Type B pancreatic cell (in vitro differentiated cells): ENCODE results near the gene SMIM29. TPM values are rescaled to one million over a fixed set of nuclear protein-coding genes. Genes with fewer than 3 reads are reported as not detected.
A peak's percentile ranks its signal among the peaks of the same experiment; 100 is the strongest.

Experiments
- DNase-seq: peaks from one replicate; pipeline ENCODE4 v3.0.0; 2021; ENCODE audit warnings: mixed read lengths; ENCODE audit not compliant: unreplicated experiment; ENCODE audit errors: extremely low spot score
- H3K27ac Mint-ChIP-seq: 2 replicates; pipeline ENCODE4 v1.8.0; 2021; ENCODE audit warnings: mild to moderate bottlenecking, mixed read lengths
- H3K27me3 Mint-ChIP-seq: 2 replicates; pipeline ENCODE4 v1.8.0; 2021; ENCODE audit warnings: mixed read lengths
- H3K36me3 Mint-ChIP-seq: 2 replicates; pipeline ENCODE4 v1.8.0; 2021; ENCODE audit warnings: mixed read lengths
- H3K4me1 Mint-ChIP-seq: one replicate; pipeline ENCODE4 v1.8.0; 2021; ENCODE audit warnings: mixed read lengths; ENCODE audit not compliant: unreplicated experiment
- H3K4me3 Mint-ChIP-seq: 2 replicates; pipeline ENCODE4 v1.8.0; 2021; ENCODE audit warnings: mild to moderate bottlenecking, mixed read lengths
- H3K9me3 Mint-ChIP-seq: 2 replicates; pipeline ENCODE4 v1.8.0; 2021; ENCODE audit warnings: mixed read lengths
- CTCF ChIP-seq: fragments of 200-600 bp; sonication (generic); conservative IDR thresholded peaks from 2 replicates; pipeline ENCODE4 v1.5.0; 2021; ENCODE audit warnings: antibody characterized with exemption, mild to moderate bottlenecking
- microRNA-seq: library from miRNA; unstranded; fragments of <30 nt; microRNA quantifications from one replicate; pipeline ENCODE4, GENCODE V29; 2020
- total RNA-seq: library from RNA; stranded (reverse); gene quantifications from 2 replicates; pipeline ENCODE4 v1.2.1, GENCODE V29; 2021; ENCODE audit warnings: low replicate concordance

SMIM29 gene
- total RNA-seq, 1 donor from 2014 or later: 16.0 TPM

GRCh38 chr6:34204693-34205092 is 44.1 kb downstream of the SMIM29 start:
- H3K9me3 Mint-ChIP-seq: no peaks in the 10 kb centered on the region
- no peaks in the 10 kb centered on the region for H3K4me1 Mint-ChIP-seq
- no peaks in the 10 kb centered on the region for H3K36me3 Mint-ChIP-seq
- DNase-seq: no peak
- no peak overlapping the region for H3K27ac Mint-ChIP-seq
- H3K27me3 Mint-ChIP-seq: no peaks in the 10 kb centered on the region
- no peak overlapping the region for H3K4me3 Mint-ChIP-seq
- TF ChIP-seq CTCF: no peak

GRCh38 chr6:34202329-34203201 is 46.2 kb downstream of the SMIM29 start:
- no peak for DNase-seq
- TF ChIP-seq CTCF: no peak
- Mint-ChIP-seq H3K4me1 (no peaks in the 10 kb centered on the region), H3K4me3 (no peak overlapping the region), H3K27me3 (no peaks in the 10 kb centered on the region), H3K36me3 (no peaks in the 10 kb centered on the region), H3K9me3 (no peaks in the 10 kb centered on the region), H3K27ac (no peak overlapping the region)

GRCh38 chr6:34201455-34202107 is 47.2 kb downstream of the SMIM29 start:
- H3K4me1 Mint-ChIP-seq: no peaks in the 10 kb centered on the region
- no peaks in the 10 kb centered on the region for H3K36me3 Mint-ChIP-seq
- H3K4me3 Mint-ChIP-seq: no peak overlapping the region
- H3K9me3 Mint-ChIP-seq: no peaks in the 10 kb centered on the region
- no peaks in the 10 kb centered on the region for H3K27me3 Mint-ChIP-seq
- DNase-seq: no peak
- TF ChIP-seq CTCF: no peak
- H3K27ac Mint-ChIP-seq: no peak overlapping the region

- Mint-ChIP-seq H3K4me3 (no peak overlapping the region), H3K27me3 (peaks cover 3% of the 10 kb centered on the region), H3K4me1 (no peaks in the 10 kb centered on the region), H3K9me3 (no peaks in the 10 kb centered on the region), H3K36me3 (no peaks in the 10 kb centered on the region), H3K27ac (no peak overlapping the region)
- no peak for TF ChIP-seq CTCF
- DNase-seq: no peak
These were observed 48.4 kb downstream of the SMIM29 start for GRCh38 chr6:34200340-34200971.

- Mint-ChIP-seq H3K27me3 (peaks cover 8% of the 10 kb centered on the region), H3K9me3 (no peaks in the 10 kb centered on the region), H3K36me3 (no peaks in the 10 kb centered on the region), H3K4me1 (no peaks in the 10 kb centered on the region), H3K27ac (no peak overlapping the region), H3K4me3 (peak overlapping the region; percentile 79)
- no peak for TF ChIP-seq CTCF
- no peak for DNase-seq
These were observed 52.0 kb downstream of the SMIM29 start for GRCh38 chr6:34196833-34197195.

Small RNA genes lying within 50 kb of the gene (microRNA-seq; reads per million reads assigned to microRNA genes)
- gene MIR6835: not detected

Other genes with a start within 250 kb of the SMIM29 start
- gene GRM4, start 102.9 kb downstream of the SMIM29 start, total RNA-seq: 2.2 and 4.2 TPM in 2 replicates
- gene HMGA1, start 12.1 kb downstream of the SMIM29 start, total RNA-seq: 244 and 355 TPM in 2 replicates
- gene NUDT3, start 143.7 kb upstream of the SMIM29 start, total RNA-seq: 19.4 and 31.9 TPM in 2 replicates
- gene RPS10, start 177.1 kb upstream of the SMIM29 start, total RNA-seq: 1,583 and 1,590 TPM in 2 replicates
- gene PACSIN1, start 217.1 kb upstream of the SMIM29 start, total RNA-seq: 3.4 and 12.5 TPM in 2 replicates